H1 (cell line): ENCODE measurements around the gene AIFM1.

Experiments
- EP300 ChIP-seq, 2 experiments: IDR thresholded peaks; 1 replicate in 1 of 2; 2 replicates in 1 of 2; pipeline ENCODE4 v1.6.1; 2011 to 2012; ENCODE audit warnings: low read depth in 2 of 2, low read length in 2 of 2, mild to moderate bottlenecking in 2 of 2, borderline replicate concordance in 1 of 2, inconsistent platforms in 1 of 2, moderate library complexity in 1 of 2
- EZH2 ChIP-seq: fragments of 200-600 bp; sonication (generic); IDR thresholded peaks from 2 replicates; pipeline ENCODE4 v1.7.1; 2012; ENCODE audit warnings: low read depth, mild to moderate bottlenecking, moderate library complexity, low read length, inconsistent platforms; ENCODE audit not compliant: severe bottlenecking
- JUND ChIP-seq: IDR thresholded peaks from 2 replicates; pipeline ENCODE4 v1.6.1; 2011; ENCODE audit warnings: mild to moderate bottlenecking, improper control_type of control experiment, low read length
- KDM1A ChIP-seq: fragments of 200-600, 300-600 bp; sonication (generic); IDR thresholded peaks from 2 replicates; pipeline ENCODE4 v1.7.1; 2016; ENCODE audit warnings: mild to moderate bottlenecking, low read length, borderline replicate concordance
- POLR2A ChIP-seq, 2 experiments: IDR thresholded peaks; 1 replicate in 1 of 2; 2 replicates in 1 of 2; pipeline ENCODE4 v1.6.1; 2011; ENCODE audit warnings: low read depth in 2 of 2, low read length in 2 of 2, mild to moderate bottlenecking in 2 of 2; ENCODE audit errors: control extremely low read depth in 1 of 2
- RFX5 ChIP-seq: IDR thresholded peaks from 2 replicates; pipeline ENCODE4 v1.6.1; 2011; ENCODE audit warnings: low read depth, low read length, improper control_type of control experiment, borderline replicate concordance
- SIX5 ChIP-seq: IDR thresholded peaks from 2 replicates; pipeline ENCODE4 v1.6.1; 2011; ENCODE audit warnings: mild to moderate bottlenecking, low read depth, low read length
- TF ChIP-seq, protein P1 (sequence below), 3 experiments: IDR thresholded peaks; 1 replicate in 2 of 3; 2 replicates in 1 of 3; pipeline versions ENCODE4 v1.5.1 to v1.6.1; 2011; ENCODE audit warnings: low read length in 3 of 3, mild to moderate bottlenecking in 3 of 3, inconsistent platforms in 2 of 3, low read depth in 1 of 3, moderate library complexity in 1 of 3; ENCODE audit not compliant: insufficient read depth in 1 of 3; ENCODE audit errors: control extremely low read depth in 1 of 3

DNA sequence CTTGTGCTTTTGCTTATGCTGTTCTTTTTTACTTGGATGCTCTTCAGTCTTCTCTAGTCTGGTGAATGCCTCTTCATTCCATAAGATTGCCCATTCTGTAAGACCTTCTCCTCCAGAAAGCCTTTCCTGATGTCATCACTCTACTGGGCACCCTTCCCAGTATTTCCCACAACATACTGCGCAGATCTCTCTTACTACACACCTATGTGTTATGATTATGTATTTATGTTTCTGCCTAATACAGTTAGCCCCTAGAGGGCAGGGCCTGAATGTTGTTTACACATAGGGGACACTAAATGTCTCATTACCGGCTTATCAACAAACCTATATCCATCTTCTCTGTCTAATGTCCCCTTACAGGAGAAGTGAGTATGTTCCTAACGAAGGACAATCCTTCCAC lies 21.1 kb downstream of the AIFM1 start:
- TF ChIP-seq POLR2A (IDR thresholded peaks at IDR 0.05; ENCODE audit: control extremely low read depth in 1 of 2, low read depth in 2 of 2, low read length in 2 of 2) (no peak), SIX5 (no peak), KDM1A (no peak), EZH2 (no peak), EP300 (IDR thresholded peaks at IDR 0.05; ENCODE audit: borderline replicate concordance in 1 of 2, low read depth in 2 of 2, low read length in 2 of 2) (no peak), JUND (no peak), RFX5 (no peak)
- TF ChIP-seq, protein P1, sequence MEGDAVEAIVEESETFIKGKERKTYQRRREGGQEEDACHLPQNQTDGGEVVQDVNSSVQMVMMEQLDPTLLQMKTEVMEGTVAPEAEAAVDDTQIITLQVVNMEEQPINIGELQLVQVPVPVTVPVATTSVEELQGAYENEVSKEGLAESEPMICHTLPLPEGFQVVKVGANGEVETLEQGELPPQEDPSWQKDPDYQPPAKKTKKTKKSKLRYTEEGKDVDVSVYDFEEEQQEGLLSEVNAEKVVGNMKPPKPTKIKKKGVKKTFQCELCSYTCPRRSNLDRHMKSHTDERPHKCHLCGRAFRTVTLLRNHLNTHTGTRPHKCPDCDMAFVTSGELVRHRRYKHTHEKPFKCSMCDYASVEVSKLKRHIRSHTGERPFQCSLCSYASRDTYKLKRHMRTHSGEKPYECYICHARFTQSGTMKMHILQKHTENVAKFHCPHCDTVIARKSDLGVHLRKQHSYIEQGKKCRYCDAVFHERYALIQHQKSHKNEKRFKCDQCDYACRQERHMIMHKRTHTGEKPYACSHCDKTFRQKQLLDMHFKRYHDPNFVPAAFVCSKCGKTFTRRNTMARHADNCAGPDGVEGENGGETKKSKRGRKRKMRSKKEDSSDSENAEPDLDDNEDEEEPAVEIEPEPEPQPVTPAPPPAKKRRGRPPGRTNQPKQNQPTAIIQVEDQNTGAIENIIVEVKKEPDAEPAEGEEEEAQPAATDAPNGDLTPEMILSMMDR (IDR thresholded peaks at IDR 0.05; ENCODE audit: control extremely low read depth in 1 of 3, insufficient read depth in 1 of 3, low read depth in 1 of 3, low read length in 3 of 3), result no peak
